Neural crest cell (in vitro differentiated cells): ENCODE measurements around the gene RPS2. TPM values are rescaled to one million over a fixed set of nuclear protein-coding genes. Genes with fewer than 3 reads are reported as not detected.

ENCODE experiments used
- DNase-seq: peaks from one replicate; pipeline ENCODE4 v3.0.0; 2021; ENCODE audit warnings: low read depth, mixed read lengths, low spot score
- H3K27ac Mint-ChIP-seq: one replicate; pipeline ENCODE4 v1.8.0; 2021; ENCODE audit warnings: mild to moderate bottlenecking, mixed read lengths; ENCODE audit not compliant: unreplicated experiment
- H3K27me3 Mint-ChIP-seq: 2 replicates; pipeline ENCODE4 v1.8.0; 2021; ENCODE audit warnings: low read depth, mild to moderate bottlenecking, mixed read lengths
- H3K36me3 Mint-ChIP-seq: 2 replicates; pipeline ENCODE4 v1.8.0; 2021; ENCODE audit warnings: low read depth, mild to moderate bottlenecking, mixed read lengths
- H3K4me1 Mint-ChIP-seq: 2 replicates; pipeline ENCODE4 v1.8.0; 2021; ENCODE audit warnings: mixed read lengths
- H3K4me3 Mint-ChIP-seq: one replicate; pipeline ENCODE4 v1.8.0; 2021; ENCODE audit warnings: mild to moderate bottlenecking, mixed read lengths
- H3K9me3 Mint-ChIP-seq: 2 replicates; pipeline ENCODE4 v1.8.0; 2021; ENCODE audit warnings: mixed read lengths
- total RNA-seq: library from RNA; stranded (reverse); gene quantifications from 2 replicates; pipeline ENCODE4 v1.2.1, GENCODE V29; 2021
- TF ChIP-seq, protein P1 (sequence below): fragments of 200-600 bp; sonication (generic); conservative IDR thresholded peaks from 2 replicates; pipeline ENCODE4 v1.5.0; 2021; ENCODE audit warnings: antibody characterized with exemption, mild to moderate bottlenecking

The RPS2 gene
- total RNA-seq, 1 donor from 2014 or later = 3,508 TPM

DNA sequence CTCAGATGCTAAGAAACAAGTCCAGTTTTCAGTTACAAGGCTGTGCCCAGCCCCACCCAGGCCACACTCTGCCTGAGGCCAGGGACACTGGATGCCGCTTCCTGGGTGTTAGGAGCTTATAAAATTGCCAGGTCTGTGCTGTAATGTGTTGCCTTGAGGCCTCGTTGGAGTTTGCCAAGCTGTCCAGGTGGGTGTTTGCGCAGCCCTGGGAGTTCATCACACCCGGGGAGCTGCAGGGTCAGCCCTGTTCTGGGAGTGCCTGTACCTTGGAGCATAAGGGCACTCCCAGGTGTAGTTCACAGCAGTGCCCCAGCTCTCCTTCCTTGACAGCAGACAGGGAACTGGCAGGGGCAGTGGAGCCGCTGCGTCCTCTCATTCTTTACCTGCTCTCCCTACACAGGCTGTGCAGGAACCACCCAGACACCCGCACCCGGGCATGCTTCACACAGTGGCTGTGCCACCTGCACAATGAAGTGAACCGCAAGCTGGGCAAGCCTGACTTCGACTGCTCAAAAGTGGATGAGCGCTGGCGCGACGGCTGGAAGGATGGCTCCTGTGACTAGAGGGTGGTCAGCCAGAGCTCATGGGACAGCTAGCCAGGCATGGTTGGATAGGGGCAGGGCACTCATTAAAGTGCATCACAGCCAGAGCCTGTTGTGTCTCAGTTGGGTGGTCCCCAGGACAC lies 21.0 kb upstream of the RPS2 start:
- H3K27me3 Mint-ChIP-seq = peaks cover 68% of the 10 kb centered on the region
- H3K36me3 Mint-ChIP-seq = peaks cover 18% of the 10 kb centered on the region
- H3K9me3 Mint-ChIP-seq = no peaks in the 10 kb centered on the region
- DNase-seq = no peak
- peaks cover 38% of the 10 kb centered on the region for H3K4me1 Mint-ChIP-seq
- TF ChIP-seq, protein P1, sequence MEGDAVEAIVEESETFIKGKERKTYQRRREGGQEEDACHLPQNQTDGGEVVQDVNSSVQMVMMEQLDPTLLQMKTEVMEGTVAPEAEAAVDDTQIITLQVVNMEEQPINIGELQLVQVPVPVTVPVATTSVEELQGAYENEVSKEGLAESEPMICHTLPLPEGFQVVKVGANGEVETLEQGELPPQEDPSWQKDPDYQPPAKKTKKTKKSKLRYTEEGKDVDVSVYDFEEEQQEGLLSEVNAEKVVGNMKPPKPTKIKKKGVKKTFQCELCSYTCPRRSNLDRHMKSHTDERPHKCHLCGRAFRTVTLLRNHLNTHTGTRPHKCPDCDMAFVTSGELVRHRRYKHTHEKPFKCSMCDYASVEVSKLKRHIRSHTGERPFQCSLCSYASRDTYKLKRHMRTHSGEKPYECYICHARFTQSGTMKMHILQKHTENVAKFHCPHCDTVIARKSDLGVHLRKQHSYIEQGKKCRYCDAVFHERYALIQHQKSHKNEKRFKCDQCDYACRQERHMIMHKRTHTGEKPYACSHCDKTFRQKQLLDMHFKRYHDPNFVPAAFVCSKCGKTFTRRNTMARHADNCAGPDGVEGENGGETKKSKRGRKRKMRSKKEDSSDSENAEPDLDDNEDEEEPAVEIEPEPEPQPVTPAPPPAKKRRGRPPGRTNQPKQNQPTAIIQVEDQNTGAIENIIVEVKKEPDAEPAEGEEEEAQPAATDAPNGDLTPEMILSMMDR = no peak
- peak overlapping the region; percentile 92 for H3K4me3 Mint-ChIP-seq
- H3K27ac Mint-ChIP-seq = no peak overlapping the region

DNA sequence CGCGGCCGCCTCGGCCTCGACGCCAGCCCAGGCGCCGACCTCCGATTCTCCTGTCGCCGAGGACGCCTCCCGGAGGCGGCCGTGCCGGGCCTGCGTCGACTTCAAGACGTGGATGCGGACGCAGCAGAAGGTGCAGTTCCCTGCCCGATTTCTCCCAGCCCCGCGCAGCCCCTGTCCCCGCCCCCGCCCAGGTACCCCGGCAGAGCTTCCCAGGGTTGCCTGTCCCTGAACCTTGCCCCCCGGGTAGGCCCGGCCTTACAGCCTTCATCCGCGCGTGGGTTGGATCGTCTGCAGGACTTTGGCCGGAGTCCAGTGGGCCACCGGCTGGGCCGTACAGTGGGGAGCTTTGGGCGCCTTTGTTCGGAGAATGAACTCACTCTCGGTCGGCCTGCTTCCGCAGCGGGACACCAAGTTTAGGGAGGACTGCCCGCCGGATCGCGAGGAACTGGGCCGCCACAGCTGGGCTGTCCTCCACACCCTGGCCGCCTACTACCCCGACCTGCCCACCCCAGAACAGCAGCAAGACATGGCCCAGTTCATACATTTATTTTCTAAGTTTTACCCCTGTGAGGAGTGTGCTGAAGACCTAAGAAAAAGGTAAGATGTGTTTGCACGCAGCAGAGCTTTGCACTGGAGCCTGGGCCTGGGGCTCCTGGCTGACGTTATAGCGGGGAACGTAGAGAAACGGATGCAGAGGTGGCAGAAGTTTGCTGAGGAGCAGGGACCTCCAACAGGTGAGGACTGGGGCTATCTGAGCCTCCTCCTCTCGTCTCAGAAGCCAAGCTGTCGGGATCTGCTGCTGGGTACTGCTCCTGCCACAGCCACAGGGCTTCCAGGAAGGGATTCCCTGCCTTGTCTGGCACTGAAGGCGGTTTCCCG lies 20.0 kb upstream of the RPS2 start:
- TF ChIP-seq, protein P1 = no peak
- H3K9me3 Mint-ChIP-seq = no peaks in the 10 kb centered on the region
- H3K27me3 Mint-ChIP-seq = peaks cover 74% of the 10 kb centered on the region
- H3K4me3 Mint-ChIP-seq = peak overlapping the region; percentile 92
- H3K4me1 Mint-ChIP-seq = peaks cover 38% of the 10 kb centered on the region
- no peak for DNase-seq
- H3K27ac Mint-ChIP-seq = peak overlapping the region; percentile 97
- peaks cover 18% of the 10 kb centered on the region for H3K36me3 Mint-ChIP-seq

- Mint-ChIP-seq H3K27me3 (peaks cover 70% of the 10 kb centered on the region), H3K4me1 (peaks cover 34% of the 10 kb centered on the region), H3K36me3 (peaks cover 15% of the 10 kb centered on the region), H3K9me3 (no peaks in the 10 kb centered on the region), H3K27ac (peak within 1 kb of the TSS; percentile 97), H3K4me3 (peak within 1 kb of the TSS; percentile 92)
- DNase-seq = peak; percentile 95
- TF ChIP-seq, protein P1 = peak; percentile 48
These were observed 19.1 kb upstream of the RPS2 start, which contains the start of gene GFER for GRCh38 chr16:1983544-1984346. GFER (plus strand) TSS chr16:1984193; CDS start chr16:1984219, 26 bp downstream.

DNA sequence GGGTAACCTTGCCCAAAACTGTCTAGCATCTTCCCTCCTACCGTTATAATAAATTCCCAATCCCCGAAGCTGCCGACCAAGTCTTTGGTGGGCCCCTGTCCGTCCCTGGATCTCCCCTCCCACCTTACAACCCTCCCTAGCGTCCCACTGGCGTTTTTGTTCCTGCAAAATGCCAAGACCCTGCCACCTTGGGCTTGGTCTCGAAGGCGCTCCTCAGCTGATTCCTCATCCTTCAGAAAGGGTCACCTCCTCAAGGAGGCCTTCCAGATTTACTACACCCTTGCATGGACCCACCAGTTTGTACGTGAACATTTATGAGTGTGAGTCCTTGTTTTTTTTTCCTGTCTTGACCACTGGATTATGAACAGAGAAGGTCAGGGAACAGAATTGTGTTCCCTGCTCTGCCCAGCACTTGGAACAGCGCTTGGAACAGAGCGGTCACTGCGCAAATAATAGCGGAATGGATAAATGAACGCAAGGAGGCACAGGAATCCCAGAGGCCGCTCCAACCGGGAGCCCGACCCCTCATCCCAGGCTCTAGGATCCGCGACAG lies 18.4 kb upstream of the RPS2 start:
- TF ChIP-seq, protein P1 = no peak
- H3K4me3 Mint-ChIP-seq = peak overlapping the region; percentile 85
- H3K27me3 Mint-ChIP-seq = peaks cover 67% of the 10 kb centered on the region
- DNase-seq = no peak
- no peaks in the 10 kb centered on the region for H3K9me3 Mint-ChIP-seq
- no peak overlapping the region for H3K27ac Mint-ChIP-seq
- H3K36me3 Mint-ChIP-seq = peaks cover 12% of the 10 kb centered on the region
- H3K4me1 Mint-ChIP-seq = peaks cover 30% of the 10 kb centered on the region

DNA sequence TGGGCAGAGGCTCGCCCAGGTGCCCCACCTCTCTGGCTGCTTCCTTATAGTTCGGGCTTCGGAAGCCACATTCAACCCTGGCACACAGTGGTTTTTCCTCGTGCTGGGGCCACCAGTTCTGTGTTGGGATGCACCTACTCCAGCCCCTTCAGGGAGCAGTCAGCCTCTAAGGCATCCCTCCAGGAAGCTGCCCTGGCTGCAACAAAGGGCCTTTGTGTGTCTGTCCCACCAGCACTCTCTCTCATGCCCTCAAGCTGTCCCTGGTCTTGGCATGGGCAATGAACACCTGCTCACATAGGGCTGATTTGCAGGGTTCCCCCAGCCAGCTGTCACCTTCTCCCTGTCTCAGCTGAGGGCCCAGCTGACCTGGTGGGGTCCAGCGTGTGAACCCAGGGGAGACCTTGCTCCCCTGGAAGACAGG lies 17.4 kb upstream of the RPS2 start:
- Mint-ChIP-seq H3K9me3 (no peaks in the 10 kb centered on the region), H3K4me1 (peaks cover 30% of the 10 kb centered on the region), H3K4me3 (peak overlapping the region; percentile 85), H3K27ac (no peak overlapping the region), H3K36me3 (peaks cover 6% of the 10 kb centered on the region), H3K27me3 (peaks cover 62% of the 10 kb centered on the region)
- DNase-seq = no peak
- TF ChIP-seq, protein P1 = no peak
